IMR-90 (cell line): Measurements from ENCODE around the gene TMEM101. TPM values are rescaled to one million over a fixed set of nuclear protein-coding genes. Genes with fewer than 3 reads are reported as not detected.
"Not testable (repeated sequence)": the region's sequence is repeated elsewhere in the genome, so short reads cannot be mapped to it uniquely, and the experiment has no call there.

Experiments used
- ATAC-seq: fragments of 200-7000 bp; cut with Tn5 transposase; 2 replicates; pipeline ENCODE4 v1.9.1; 2020; ENCODE audit warnings: low read depth, mild to moderate bottlenecking, moderate library complexity
- BruUV-seq: library from RNA; stranded (reverse); fragments of 400-500 nt; replicated peaks from 2 replicates; lab custom pipeline; 2021; lab: Mats Ljungman, UMichigan
- CTCF ChIA-PET: fragments of 300-600 bp; formaldehyde crosslinking; extraction: SDS; loops from one replicate; lab custom pipeline; 2021; ENCODE audit warnings: antibody characterized with exemption; lab: Yijun Ruan, JAX
- POLR2A ChIA-PET: fragments of 300-600 bp; sonication (Branson Sonifier 250); formaldehyde crosslinking; loops from one replicate; lab custom pipeline; 2022; ENCODE audit warnings: antibody characterized with exemption; ENCODE audit not compliant: unreplicated experiment; lab: Charles Lee
- DNase-seq: peaks from one replicate; pipeline ENCODE4 v3.0.0; 2013
- H2AFZ ChIP-seq: replicated peaks from 2 replicates; pipeline ENCODE3; 2013; ENCODE audit warnings: low read length, mild to moderate bottlenecking; ENCODE audit not compliant: poor library complexity
- H2AK5ac ChIP-seq: 2 replicates; pipeline ENCODE4 v1.6.1; 2013; ENCODE audit warnings: low read depth, low read length, inconsistent platforms
- H2AK9ac ChIP-seq: replicated peaks from 2 replicates; pipeline ENCODE3; 2013; ENCODE audit warnings: mild to moderate bottlenecking, low read depth, low read length, moderate library complexity; ENCODE audit not compliant: poor library complexity
- H2BK120ac ChIP-seq: 2 replicates; pipeline ENCODE4 v1.6.1; 2013; ENCODE audit warnings: low read depth, low read length, inconsistent platforms
- H2BK15ac ChIP-seq: 3 replicates; pipeline ENCODE4 v1.6.1; 2013; ENCODE audit warnings: low read depth, low read length, inconsistent platforms
- H2BK20ac ChIP-seq: 2 replicates; pipeline ENCODE4 v1.6.1; 2013; ENCODE audit warnings: low read depth, mild to moderate bottlenecking, inconsistent platforms, low read length, moderate library complexity
- H2BK5ac ChIP-seq: 2 replicates; pipeline ENCODE4 v1.6.1; 2013; ENCODE audit warnings: mild to moderate bottlenecking, low read depth, low read length, inconsistent platforms; ENCODE audit not compliant: poor library complexity, severe bottlenecking
- H3K14ac ChIP-seq: replicated peaks from 2 replicates; pipeline ENCODE4 v1.6.1; 2013; ENCODE audit warnings: low read depth, low read length, inconsistent platforms
- H3K18ac ChIP-seq: 2 replicates; pipeline ENCODE4 v1.6.1; 2013; ENCODE audit warnings: low read depth, low read length, control low read depth
- H3K23ac ChIP-seq: 2 replicates; pipeline ENCODE4 v1.6.1; 2013; ENCODE audit warnings: low read depth, low read length, inconsistent platforms
- H3K27ac ChIP-seq: 2 replicates; pipeline ENCODE4 v1.5.1; 2013; ENCODE audit warnings: mild to moderate bottlenecking, control low read depth, low read length; ENCODE audit not compliant: insufficient read depth
- H3K27me3 ChIP-seq: 2 replicates; pipeline ENCODE4 v1.6.1; 2013; ENCODE audit warnings: low read length; ENCODE audit not compliant: control insufficient read depth, insufficient read depth
- H3K36me3 ChIP-seq: 2 replicates; pipeline ENCODE4 v1.6.1; 2013; ENCODE audit warnings: low read length, mixed read lengths; ENCODE audit not compliant: control insufficient read depth, insufficient read depth
- H3K4ac ChIP-seq: 2 replicates; pipeline ENCODE4 v1.6.1; 2013; ENCODE audit warnings: low read depth, low read length, inconsistent platforms
- H3K4me1 ChIP-seq: 2 replicates; pipeline ENCODE4 v1.6.1; 2013; ENCODE audit warnings: low read length, mixed read lengths; ENCODE audit not compliant: control insufficient read depth, insufficient read depth
- H3K4me2 ChIP-seq: 2 replicates; pipeline ENCODE4 v1.6.1; 2013; ENCODE audit warnings: low read depth, mild to moderate bottlenecking, control low read depth, low read length, moderate library complexity
- H3K4me3 ChIP-seq: 2 replicates; pipeline ENCODE4 v1.5.1; 2013; ENCODE audit warnings: low read depth, mild to moderate bottlenecking, control low read depth, low read length, moderate library complexity; ENCODE audit not compliant: insufficient read depth
- H3K56ac ChIP-seq: 2 replicates; pipeline ENCODE4 v1.6.1; 2013; ENCODE audit warnings: low read length, inconsistent platforms; ENCODE audit not compliant: insufficient read depth; ENCODE audit errors: extremely low read depth
- H3K79me1 ChIP-seq, 2 experiments: 2 replicates each; pipeline ENCODE4 v1.6.1; 2013; ENCODE audit warnings: low read length in 2 of 2, inconsistent platforms in 1 of 2, low read depth in 1 of 2
- H3K9ac ChIP-seq: 2 replicates; pipeline ENCODE4 v1.6.1; 2013; ENCODE audit warnings: low read depth, low read length, control low read depth
- H3K9me1 ChIP-seq: 2 replicates; pipeline ENCODE4 v1.6.1; 2013; ENCODE audit warnings: low read length, inconsistent platforms; ENCODE audit not compliant: insufficient read depth
- H3K9me3 ChIP-seq: 2 replicates; pipeline ENCODE4 v1.6.1; 2013; ENCODE audit warnings: low read length; ENCODE audit not compliant: control insufficient read depth, insufficient read depth
- H4K20me1 ChIP-seq: 2 replicates; pipeline ENCODE4 v1.6.1; 2013; ENCODE audit warnings: low read length, inconsistent platforms; ENCODE audit not compliant: insufficient read depth
- H4K5ac ChIP-seq: 2 replicates; pipeline ENCODE4 v1.6.1; 2013; ENCODE audit warnings: mild to moderate bottlenecking, low read depth, low read length, control low read depth
- H4K8ac ChIP-seq, 2 experiments: 2 replicates each; pipeline ENCODE4 v1.6.1; 2013; ENCODE audit warnings: low read depth in 2 of 2, low read length in 2 of 2, control low read depth in 1 of 2, inconsistent platforms in 1 of 2
- H4K91ac ChIP-seq: 2 replicates; pipeline ENCODE4 v1.6.1; 2013; ENCODE audit warnings: low read depth, low read length, inconsistent platforms; ENCODE audit not compliant: insufficient read depth
- SMC3 ChIP-seq: fragments of 150-350 bp; IDR thresholded peaks from 2 replicates; pipeline ENCODE4 v1.6.1; 2016; ENCODE audit warnings: low read depth, mild to moderate bottlenecking, antibody characterized with exemption, low read length, moderate library complexity
- WGBS, 2 experiments: methylation state at CpG; one replicate each; pipeline versions ENCODE4 v1.1.5 to v1.1.7; 2013; ENCODE audit warnings: missing lambda C conversion rate in 2 of 2; ENCODE audit not compliant: insufficient read length in 1 of 2; ENCODE audit errors: extremely low coverage in 2 of 2; 5-methylcytosine and 5-hydroxymethylcytosine counted together
- dilution Hi-C: fragments of 300-500 bp; cut with HindIII; formaldehyde crosslinking; loops from one replicate; pipeline ENCODE4 v1.14.3; 2018; ENCODE audit warnings: low sequenced_read_pairs; ENCODE audit not compliant: unreplicated experiment
- in situ Hi-C: fragments of 300-500 bp; cut with MboI; formaldehyde crosslinking; loops from 3 replicates; pipeline ENCODE4 v1.14.3; 2019; ENCODE audit warnings: low sequenced_read_pairs, inconsistent platforms, mixed read lengths
- intact Hi-C: fragments of 100-400 bp; cut with micrococcal nuclease; formaldehyde crosslinking; loops from 2 replicates; pipeline ENCODE4 v1.10.0; 2022
- polyA plus RNA-seq, 3 experiments: library from polyadenylated mRNA; depleted of rRNA; stranded (reverse); fragments of >200 nt; gene quantifications; 2 replicates each; pipeline ENCODE4 v1.2.3, GENCODE V29; 2012; ENCODE audit warnings: low replicate concordance in 1 of 3
- total RNA-seq: library from RNA; depleted of rRNA; stranded (reverse); fragments of >200 nt; gene quantifications from 2 replicates; pipeline ENCODE4 v1.2.3, GENCODE V29; 2012

Gene TMEM101
- total and polyA plus RNA-seq, 2 of the 4 experiments (the other 2 are of a cell fraction): 30.7 to 36.6 TPM

- TF ChIP-seq SMC3: no peak
Measured at GRCh38 chr17:43974382-43975266, 40.1 kb downstream of the TMEM101 start (continued).

- CTCF ChIA-PET: interaction anchor here (1.1 kb wide), 1 partner anchor 9 kb away, joined by 3 read pairs; no protein-coding TSS in a partner anchor
- DNase-seq, in situ Hi-C loops, H2BK5ac ChIP-seq, intact Hi-C loops, H2AK9ac ChIP-seq, H4K20me1 ChIP-seq, BruUV-seq, H2AK5ac ChIP-seq, H3K14ac ChIP-seq, H3K9ac ChIP-seq, H3K79me1 ChIP-seq, H3K56ac ChIP-seq, H3K23ac ChIP-seq, H2BK120ac ChIP-seq, H3K9me1 ChIP-seq, H3K9me3 ChIP-seq, H3K4ac ChIP-seq, H4K91ac ChIP-seq, ATAC-seq, H3K4me2 ChIP-seq, H4K8ac ChIP-seq, POLR2A ChIA-PET, H2BK20ac ChIP-seq, H3K18ac ChIP-seq, dilution Hi-C loops, H3K4me3 ChIP-seq, H3K4me1 ChIP-seq, H3K27ac ChIP-seq, H2BK15ac ChIP-seq, H3K36me3 ChIP-seq, H4K5ac ChIP-seq, H2AFZ ChIP-seq: not testable (repeated sequence)
- peaks cover 32% of the 10 kb centered on the region for H3K27me3 ChIP-seq
- 93% methylated on average over 6 of the region's 22 CpGs; no CpG with 5 or more reads in 1 of the 2 experiments for WGBS, 2 experiments
Measured at GRCh38 chr17:43972444-43973212, 42.1 kb downstream of the TMEM101 start.

- H3K27ac ChIP-seq, dilution Hi-C loops, H3K23ac ChIP-seq, BruUV-seq, H3K9ac ChIP-seq, H3K56ac ChIP-seq, POLR2A ChIA-PET, H3K4me2 ChIP-seq, H2AK5ac ChIP-seq, H2BK15ac ChIP-seq, H2BK5ac ChIP-seq, H3K14ac ChIP-seq, H3K36me3 ChIP-seq, H3K4ac ChIP-seq, H2AK9ac ChIP-seq, H4K91ac ChIP-seq, ATAC-seq, H3K9me1 ChIP-seq, in situ Hi-C loops, H3K4me3 ChIP-seq, H4K8ac ChIP-seq, H3K18ac ChIP-seq, H3K79me1 ChIP-seq, H3K9me3 ChIP-seq, DNase-seq, H4K5ac ChIP-seq, intact Hi-C loops, H4K20me1 ChIP-seq, H3K4me1 ChIP-seq, H2BK20ac ChIP-seq, H2BK120ac ChIP-seq, H2AFZ ChIP-seq: not testable (repeated sequence)
- H3K27me3 ChIP-seq: peaks cover 33% of the 10 kb centered on the region
- no CpG with 5 or more reads among the region's 2 CpGs for WGBS, 2 experiments
- CTCF ChIA-PET: interaction anchor here (0.8 kb wide), 1 partner anchor 8 kb away, joined by 3 read pairs; no protein-coding TSS in a partner anchor
Measured at GRCh38 chr17:43971436-43971835, 43.3 kb downstream of the TMEM101 start.
